ACC112 (cell line): ENCODE measurements around the gene PIGM.

ENCODE experiments used
- H2AFZ ChIP-seq: fragments of 200-600 bp; sonication (generic); one replicate; pipeline ENCODE4 v1.6.0; 2017; ENCODE audit warnings: antibody characterized with exemption, low read length; ENCODE audit not compliant: unreplicated experiment
- H3K27ac ChIP-seq: fragments of 200-600 bp; sonication (generic); 2 replicates; pipeline ENCODE4 v1.5.1; 2014; ENCODE audit warnings: low read depth, mild to moderate bottlenecking, antibody characterized with exemption, low read length, moderate library complexity
- H3K27me3 ChIP-seq: fragments of 200-600 bp; sonication (generic); 2 replicates; pipeline ENCODE4 v1.6.1; 2014; ENCODE audit warnings: mild to moderate bottlenecking, antibody characterized with exemption, low read length, moderate library complexity, mixed read lengths; ENCODE audit not compliant: insufficient read depth
- H3K36me3 ChIP-seq: fragments of 200-600 bp; sonication (generic); 2 replicates; pipeline ENCODE4 v1.6.1; 2016; ENCODE audit warnings: mild to moderate bottlenecking, antibody characterized with exemption, low read length, moderate library complexity, mixed read lengths; ENCODE audit not compliant: insufficient read depth
- H3K4me1 ChIP-seq: fragments of 200-600 bp; sonication (generic); one replicate; pipeline ENCODE4 v1.6.1; 2016; ENCODE audit warnings: low read length, mixed read lengths; ENCODE audit not compliant: insufficient read depth, unreplicated experiment, control insufficient read depth
- H3K4me3 ChIP-seq: fragments of 200-600 bp; sonication (generic); 2 replicates; pipeline ENCODE4 v1.5.1; 2014; ENCODE audit warnings: mild to moderate bottlenecking, low read depth, low read length
- H3K79me2 ChIP-seq: fragments of 200-600 bp; sonication (generic); one replicate; pipeline ENCODE4 v1.6.0; 2016; ENCODE audit warnings: low read length; ENCODE audit not compliant: control insufficient read depth, unreplicated experiment, insufficient read depth

PIGM gene

GRCh38 chr1:159977364-159978106 lies 54.3 kb downstream of the PIGM start:
- H3K27me3 ChIP-seq, result peaks cover 24% of the 10 kb centered on the region
- no peak overlapping the region for H3K4me3 ChIP-seq
- H3K36me3 ChIP-seq, result no peaks in the 10 kb centered on the region
- no peaks in the 10 kb centered on the region for H3K79me2 ChIP-seq
- H2AFZ ChIP-seq, result no peak overlapping the region
- H3K4me1 ChIP-seq, result no peaks in the 10 kb centered on the region
- H3K27ac ChIP-seq, result no peak overlapping the region
